ENCODE results near the gene PLEKHG2. TPM values are rescaled to one million over a fixed set of nuclear protein-coding genes. Genes with fewer than 3 reads are reported as not detected.

Gene PLEKHG2
- total and polyA plus RNA-seq, 9 of the 15 experiments (the other 6 are each of a cell fraction or from before 2014, with no cell fraction given), result 0.98 to 45.7 (median 9.8) TPM

GRCh38 chr19:39409208-39410016 lies 3.1 kb upstream of the PLEKHG2 start (continued):
- TF ChIP-seq THRB (CRISPR knock-in tag; conservative IDR thresholded peaks at IDR 0.05) (0 out of 2 replicates have a peak, but pooled peaks have one; percentile 13), ZNF764 (CRISPR knock-in tag; IDR thresholded peaks at IDR 0.05; ENCODE audit: low read depth) (no peak), ZNF407 (IDR thresholded peaks at IDR 0.05; ENCODE audit: low read depth) (no peak), ZFP36 (IDR thresholded peaks at IDR 0.05; ENCODE audit: low read depth, low read length, partially characterized antibody) (no peak), ZNF175 (CRISPR knock-in tag; IDR thresholded peaks at IDR 0.05; ENCODE audit: low read depth) (no peak), HDAC2 (IDR thresholded peaks at IDR 0.05) (no peak), TFAP4 (CRISPR knock-in tag; IDR thresholded peaks at IDR 0.05; ENCODE audit: borderline replicate concordance) (0 out of 2 replicates have a peak, but pooled peaks have one; percentile 13), EHMT2 (IDR thresholded peaks at IDR 0.05) (no peak), RBM14 (IDR thresholded peaks at IDR 0.05; ENCODE audit: borderline replicate concordance, insufficient read depth, low read depth, low read length) (no peak), ETV6 (IDR thresholded peaks at IDR 0.05; ENCODE audit: borderline replicate concordance in 1 of 2, low read depth in 2 of 2, low read length in 1 of 2) (no peak), ETV6 (CRISPR knock-in tag; IDR thresholded peaks at IDR 0.05; ENCODE audit: borderline replicate concordance) (no peak), ZNF282 (CRISPR knock-in tag; IDR thresholded peaks at IDR 0.05) (no peak), STAT6 (CRISPR knock-in tag; IDR thresholded peaks at IDR 0.05) (no peak), JUNB (CRISPR knock-in tag; conservative IDR thresholded peaks at IDR 0.05) (peak; percentile 86)
